Subcutaneous adipose tissue (tissue), 4 donors: Measurements from ENCODE around the gene NEK4. TPM values are rescaled to one million over a fixed set of nuclear protein-coding genes. Genes with fewer than 3 reads are reported as not detected.

Source experiments
- total RNA-seq, 4 donors: library from RNA; depleted of rRNA; stranded (reverse); fragments of >200 nt; gene quantifications; one replicate each; pipeline ENCODE4 v1.1.0, GENCODE V29; 2016
- TF ChIP-seq, protein P1 (sequence below): fragments of 450-650 bp; IDR thresholded peaks from one replicate; pipeline ENCODE4 v1.5.1; 2016; ENCODE audit warnings: low read depth, mild to moderate bottlenecking, control low read depth, antibody characterized with exemption, moderate library complexity

NEK4 gene
- total RNA-seq, 4 donors from 2014 or later, result 9.0 to 18.4 (median 13.7) TPM

DNA sequence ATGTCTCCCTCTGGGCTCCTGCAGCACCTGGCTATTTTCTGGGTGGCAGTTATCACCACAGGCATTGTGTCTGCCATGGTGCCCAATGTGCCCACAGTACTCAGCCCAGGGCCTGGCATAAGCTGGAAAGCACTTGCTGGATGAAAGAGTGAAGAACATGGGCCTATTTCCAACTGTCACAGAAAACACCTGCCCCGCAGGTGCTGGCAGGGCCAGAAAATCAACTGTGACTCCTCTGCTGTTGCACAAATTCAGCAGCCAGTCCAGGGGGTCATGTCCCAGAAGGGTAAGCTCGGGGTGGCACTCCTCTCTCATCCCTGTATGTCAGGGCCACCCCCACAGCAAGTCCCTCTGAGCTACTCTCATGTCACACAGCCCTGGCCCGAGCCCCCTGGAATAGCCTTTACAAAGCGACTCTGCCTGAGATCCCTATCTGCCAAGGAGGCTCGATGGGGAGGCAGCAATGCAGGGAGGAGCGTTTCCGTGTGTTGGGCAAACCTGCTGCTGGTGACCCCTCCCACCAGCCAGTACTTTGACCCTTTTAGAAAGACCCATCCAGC is 40.8 kb upstream of the NEK4 start:
- TF ChIP-seq, protein P1, sequence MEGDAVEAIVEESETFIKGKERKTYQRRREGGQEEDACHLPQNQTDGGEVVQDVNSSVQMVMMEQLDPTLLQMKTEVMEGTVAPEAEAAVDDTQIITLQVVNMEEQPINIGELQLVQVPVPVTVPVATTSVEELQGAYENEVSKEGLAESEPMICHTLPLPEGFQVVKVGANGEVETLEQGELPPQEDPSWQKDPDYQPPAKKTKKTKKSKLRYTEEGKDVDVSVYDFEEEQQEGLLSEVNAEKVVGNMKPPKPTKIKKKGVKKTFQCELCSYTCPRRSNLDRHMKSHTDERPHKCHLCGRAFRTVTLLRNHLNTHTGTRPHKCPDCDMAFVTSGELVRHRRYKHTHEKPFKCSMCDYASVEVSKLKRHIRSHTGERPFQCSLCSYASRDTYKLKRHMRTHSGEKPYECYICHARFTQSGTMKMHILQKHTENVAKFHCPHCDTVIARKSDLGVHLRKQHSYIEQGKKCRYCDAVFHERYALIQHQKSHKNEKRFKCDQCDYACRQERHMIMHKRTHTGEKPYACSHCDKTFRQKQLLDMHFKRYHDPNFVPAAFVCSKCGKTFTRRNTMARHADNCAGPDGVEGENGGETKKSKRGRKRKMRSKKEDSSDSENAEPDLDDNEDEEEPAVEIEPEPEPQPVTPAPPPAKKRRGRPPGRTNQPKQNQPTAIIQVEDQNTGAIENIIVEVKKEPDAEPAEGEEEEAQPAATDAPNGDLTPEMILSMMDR, result no peak

DNA sequence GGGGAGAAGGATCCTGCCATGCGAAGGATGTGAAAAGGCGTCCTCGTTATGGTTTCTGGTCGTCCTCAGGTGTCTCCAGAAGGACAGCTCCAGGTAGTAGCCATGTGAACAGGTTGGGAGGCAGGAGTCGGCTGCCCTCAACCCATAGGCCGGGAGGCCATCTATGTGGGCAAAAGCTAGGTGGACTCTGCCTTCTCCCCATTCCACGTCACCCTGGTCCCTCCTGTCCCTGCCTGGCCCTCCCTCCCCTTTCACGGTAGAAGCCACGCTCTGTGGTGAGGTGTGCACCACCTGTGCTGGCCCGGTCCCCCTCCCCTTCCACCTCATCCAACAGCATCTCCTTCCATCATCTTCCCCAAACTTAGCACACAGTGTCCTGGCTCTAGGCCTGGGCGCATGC is 40.2 kb upstream of the NEK4 start:
- TF ChIP-seq, protein P1, result no peak

DNA sequence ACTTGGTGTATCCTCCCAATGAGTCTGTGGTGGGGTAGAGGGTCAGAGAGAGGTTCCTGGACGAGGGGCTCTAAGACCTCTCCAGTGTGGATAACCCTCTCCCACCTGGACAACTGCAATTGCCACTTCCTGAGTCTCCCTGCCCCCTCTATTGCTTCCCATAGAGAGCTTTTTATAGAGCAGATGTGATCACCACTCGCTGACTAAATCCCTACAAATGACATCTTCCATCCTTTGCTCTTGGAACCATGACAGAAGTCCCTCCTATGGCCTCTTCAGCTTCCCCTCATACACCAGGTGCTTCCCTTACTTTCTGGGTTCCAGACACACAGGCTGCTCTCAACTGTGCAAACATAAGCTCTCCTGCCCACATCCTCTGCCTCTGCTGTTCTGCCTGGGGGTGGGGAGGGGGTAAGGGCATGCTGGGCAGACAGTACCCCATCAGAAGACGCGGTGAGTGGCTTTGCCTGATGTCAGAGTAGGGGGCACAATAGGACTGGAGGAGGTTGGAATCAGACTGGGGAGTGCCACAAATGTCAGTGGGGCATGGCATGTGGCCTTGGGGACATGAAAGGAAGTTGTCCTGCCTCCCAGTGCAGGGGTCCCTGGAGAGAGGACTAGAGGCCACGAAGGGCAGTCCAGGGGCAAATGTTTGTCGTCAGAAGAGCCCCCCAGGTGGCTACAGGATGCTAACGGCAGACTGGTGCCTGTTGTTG is 39.1 kb upstream of the NEK4 start:
- TF ChIP-seq, protein P1, result no peak

DNA sequence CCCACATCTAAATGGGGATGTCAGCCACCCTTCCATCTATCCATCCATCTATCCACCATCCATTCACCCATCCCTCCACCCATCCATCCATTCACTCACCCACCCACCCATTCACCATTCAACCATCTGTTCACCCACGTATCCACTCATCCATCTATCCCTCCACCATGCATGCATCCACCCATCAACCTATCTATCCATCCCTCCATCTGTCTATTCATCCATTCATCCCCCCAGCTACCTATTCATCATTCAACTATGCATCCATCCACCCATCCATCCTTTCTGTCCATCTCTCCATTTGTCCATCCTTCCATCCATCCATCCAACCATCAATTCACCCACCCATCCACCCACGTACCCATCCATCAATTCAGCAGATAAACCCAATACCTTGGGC is 38.4 kb upstream of the NEK4 start:
- TF ChIP-seq, protein P1, result no peak

DNA sequence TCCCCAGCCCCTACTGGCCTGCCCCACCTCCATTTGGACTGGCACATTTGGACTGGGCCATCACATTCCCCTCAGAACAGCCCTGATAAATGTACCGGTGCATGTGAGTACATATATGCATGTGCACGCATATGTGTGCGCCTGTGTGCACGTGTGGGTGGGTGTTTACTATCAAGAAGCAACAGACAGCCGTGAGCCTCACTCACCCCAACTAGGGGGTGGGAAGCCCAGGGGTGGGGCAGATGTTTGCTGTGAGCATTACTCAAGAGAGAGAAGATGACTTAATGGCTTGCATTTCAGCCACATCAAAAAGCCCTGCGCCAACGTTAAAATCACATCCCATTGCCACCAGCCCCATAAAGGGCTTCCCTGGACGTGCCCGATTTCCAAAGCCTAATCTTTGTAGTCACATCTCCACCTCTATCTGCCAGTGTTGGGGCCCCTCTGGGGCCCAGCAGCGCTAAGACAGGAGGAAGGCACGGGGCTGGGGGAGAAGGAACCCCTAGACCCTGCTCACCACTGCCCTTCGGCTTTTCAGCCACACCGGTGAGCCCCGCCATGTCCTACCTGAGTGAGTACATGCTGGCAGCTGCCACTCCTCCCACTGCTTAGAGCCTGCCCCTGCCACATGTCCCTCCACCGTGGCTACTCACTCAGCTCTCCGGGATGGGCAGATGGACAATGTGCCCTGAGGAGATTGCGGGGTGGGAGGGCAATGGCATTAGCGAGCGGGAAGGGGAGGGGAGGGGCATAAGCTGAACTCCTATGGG is 34.7 kb upstream of the NEK4 start:
- TF ChIP-seq, protein P1, result no peak

DNA sequence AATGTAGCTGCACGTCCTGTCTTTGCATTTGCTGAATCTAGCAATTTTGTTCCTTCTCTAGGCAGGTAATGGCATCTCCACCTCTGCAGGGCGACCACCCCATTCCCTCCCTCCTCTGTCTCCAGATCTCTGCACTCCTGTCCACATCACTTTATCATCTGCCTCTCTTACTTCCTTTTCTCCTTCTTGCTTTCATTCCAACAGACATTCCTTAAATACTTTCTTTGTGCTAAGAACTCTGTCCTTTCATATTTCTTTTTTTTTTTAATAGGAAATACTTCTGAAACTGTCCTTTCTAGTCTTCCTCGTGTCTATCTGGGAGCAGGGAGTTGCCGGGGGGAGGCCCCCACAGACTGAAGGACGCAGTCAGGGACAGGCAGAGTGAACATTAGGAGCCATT is 31.1 kb upstream of the NEK4 start:
- TF ChIP-seq, protein P1, result no peak

DNA sequence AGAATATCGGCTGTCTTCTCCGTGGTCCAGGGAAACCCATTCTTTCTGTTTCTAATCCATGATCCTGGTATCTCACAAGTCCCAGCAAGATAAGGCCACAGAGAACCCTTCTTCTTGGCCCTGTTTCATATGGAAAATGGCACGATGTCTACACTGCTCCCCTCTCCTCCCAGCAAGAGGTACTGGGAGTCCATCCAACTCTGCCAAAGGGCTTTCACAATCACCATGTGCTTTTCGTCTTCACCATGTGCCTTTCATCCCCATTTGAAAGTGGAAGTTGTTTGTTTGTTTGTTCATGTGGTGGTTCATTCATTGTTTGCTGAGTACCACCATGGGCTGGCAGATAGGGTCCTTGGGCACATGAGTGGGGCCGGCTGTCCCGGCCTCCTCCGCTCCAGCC is 29.3 kb upstream of the NEK4 start:
- TF ChIP-seq, protein P1, result no peak
